ENCODE data around the gene ARFGEF2. TPM values are rescaled to one million over a fixed set of nuclear protein-coding genes. Genes with fewer than 3 reads are reported as not detected.

The ARFGEF2 gene
- total and polyA plus RNA-seq, 2 of the 8 experiments (the other 6 are each of a cell fraction or from before 2014, with no cell fraction given): 8.1 to 21.8 TPM

GRCh38 chr20:48928832-48929725 lies 7.6 kb downstream of the ARFGEF2 start:
- H3K4me2 ChIP-seq (ENCODE audit: insufficient read depth in 1 of 2, low read depth in 2 of 2, low read length in 2 of 2): no peak overlapping the region

More at GRCh38 chr20:48928832-48929725, 7.6 kb downstream of the ARFGEF2 start:
- no peak overlapping the region for H3K56ac ChIP-seq (replicated peaks; ENCODE audit: insufficient read length, low read depth, low read length)
- no peaks in the 10 kb centered on the region for H3K27me3 ChIP-seq (replicated peaks in 1 of 4; ENCODE audit: control insufficient read depth in 3 of 4, extremely low read depth in 1 of 4, insufficient read depth in 3 of 4, low read length in 3 of 4)
- H2BK15ac ChIP-seq (ENCODE audit: low read length): no peak overlapping the region
- no peak overlapping the region for H2AK5ac ChIP-seq (ENCODE audit: low read depth, low read length)
- H3K14ac ChIP-seq (ENCODE audit: insufficient read length): no peak overlapping the region
- peaks cover 10 to 25% of the 10 kb centered on the region in 2 experiments for H4K20me1 ChIP-seq (replicated peaks in 1 of 2; ENCODE audit: control insufficient read depth in 1 of 2, insufficient read depth in 2 of 2, low read length in 2 of 2)
- ChIA-PET POLR2A (ENCODE audit: partially characterized antibody) (interaction anchor here (0.7 kb wide), 1 partner anchor 10 kb away, joined by 3 read pairs; no protein-coding TSS in a partner anchor), CTCF (ENCODE audit: partially characterized antibody) (no interaction called here)
- no peak overlapping the region for H2BK5ac ChIP-seq (ENCODE audit: low read depth, low read length)
- no peak overlapping the region for H3K27ac ChIP-seq (ENCODE audit: low read depth, low read length)
- H2BK20ac ChIP-seq (ENCODE audit: low read length): no peak overlapping the region
- H4K91ac ChIP-seq (replicated peaks; ENCODE audit: insufficient read length, low read length): no peak overlapping the region
- H3K23me2 ChIP-seq (ENCODE audit: low read depth, low read length): no peaks in the 10 kb centered on the region; the same call in 1 of the 2 replicates
- H3K79me1 ChIP-seq (ENCODE audit: low read depth, low read length): peaks cover 29% of the 10 kb centered on the region
- 85% methylated on average over 3 of the region's 3 CpGs; no CpG with 5 or more reads in 1 of the 2 experiments for WGBS, 2 experiments (ENCODE audit: extremely low coverage in 1 of 2, insufficient coverage in 1 of 2, insufficient read length in 1 of 2, insufficient replicate concordance in 2 of 2, low coverage in 1 of 2, low lambda C conversion rate in 2 of 2, missing lambda C conversion rate in 1 of 2)
- H2BK12ac ChIP-seq (ENCODE audit: low read depth, low read length): no peak overlapping the region
- H3K9ac ChIP-seq (replicated peaks in 1 of 4; ENCODE audit: extremely low read depth in 1 of 4, low read depth in 3 of 4, low read length in 3 of 4): no peak overlapping the region
- no peak overlapping the region for H4K8ac ChIP-seq (ENCODE audit: extremely low read depth, insufficient read depth, low read length)
- no peak overlapping the region for H3K4me3 ChIP-seq (ENCODE audit: extremely low read depth in 1 of 4, insufficient read depth in 2 of 4, low read depth in 3 of 4, low read length in 4 of 4)
- DNase-seq (ENCODE audit: low read depth in 1 of 2, low spot score in 2 of 2) (no peak), FAIRE-seq (no peak)
- H3K9me3 ChIP-seq (ENCODE audit: insufficient read depth in 2 of 2, low read depth in 1 of 2, low read length in 1 of 2): no peaks in the 10 kb centered on the region
- no peak overlapping the region for H4K5ac ChIP-seq (ENCODE audit: insufficient read length, low read depth, low read length)
- no peak overlapping the region for H3K23ac ChIP-seq (ENCODE audit: insufficient read length)
- no peak overlapping the region for H3K18ac ChIP-seq (ENCODE audit: extremely low read depth, low read length)
- H2BK120ac ChIP-seq (replicated peaks; ENCODE audit: low read depth, low read length): no peak overlapping the region
- no peaks in the 10 kb centered on the region; a peak in 1 of 7 replicates for H3K4me1 ChIP-seq (replicated peaks in 1 of 4; ENCODE audit: control insufficient read depth in 3 of 4, insufficient read depth in 4 of 4, low read length in 3 of 4)
- no peak overlapping the region for H3K4ac ChIP-seq (replicated peaks; ENCODE audit: insufficient read length, low read depth, low read length)
- no peak for TF ChIP-seq RXRA (IDR thresholded peaks at IDR 0.05; ENCODE audit: insufficient read depth, low read depth, low read length)
- no peak for TF ChIP-seq TEAD4 (IDR thresholded peaks at IDR 0.05; ENCODE audit: low read depth, low read length)
- TF ChIP-seq CBX5 (IDR thresholded peaks at IDR 0.05; ENCODE audit: low read depth, low read length): no peak
- no peak for TF ChIP-seq HDAC2 (IDR thresholded peaks at IDR 0.05; ENCODE audit: borderline replicate concordance in 1 of 2, low read depth in 2 of 2, low read length in 2 of 2)
- no peak for TF ChIP-seq CBX8 (IDR thresholded peaks at IDR 0.05; ENCODE audit: borderline replicate concordance, low read depth, low read length)
- H2AFZ ChIP-seq (ENCODE audit: low read length): no peak overlapping the region
- no peaks in the 10 kb centered on the region for H3K36me3 ChIP-seq (ENCODE audit: control insufficient read depth in 2 of 4, insufficient read depth in 4 of 4, low read length in 3 of 4)
- peaks cover 15 to 89% of the 10 kb centered on the region in 2 experiments for H3K79me2 ChIP-seq (ENCODE audit: control insufficient read depth in 1 of 2, insufficient read depth in 2 of 2, low read length in 2 of 2)

Data from H1 (cell line).